Liver (tissue), 9 donors: Measurements from ENCODE around the gene TXN2. TPM values are rescaled to one million over a fixed set of nuclear protein-coding genes. Genes with fewer than 3 reads are reported as not detected.

Experiments used
- DNase-seq: peaks from one replicate; pipeline ENCODE4 v3.0.0-alpha.2; 2017; ENCODE audit warnings: low spot score
- H3K27ac ChIP-seq, 2 donors: one replicate each; pipeline ENCODE4 v1.7.0; 2013; ENCODE audit warnings: inconsistent platforms in 2 of 2, low read length in 2 of 2, control low read depth in 1 of 2, low read depth in 1 of 2, mild to moderate bottlenecking in 1 of 2
- H3K27me3 ChIP-seq, 4 donors: one replicate each; pipeline versions ENCODE4 v1.6.1 to v1.7.0; 2013; ENCODE audit warnings: low read length in 3 of 4, inconsistent platforms in 1 of 4, mild to moderate bottlenecking in 1 of 4, moderate library complexity in 1 of 4; ENCODE audit not compliant: control insufficient read depth in 4 of 4, insufficient read depth in 4 of 4
- H3K36me3 ChIP-seq, 4 donors: one replicate each; pipeline versions ENCODE4 v1.6.1 to v1.7.0; 2013; ENCODE audit warnings: low read length in 3 of 4, mild to moderate bottlenecking in 3 of 4, low read depth in 1 of 4, moderate library complexity in 1 of 4; ENCODE audit not compliant: control insufficient read depth in 4 of 4, insufficient read depth in 3 of 4
- H3K4me1 ChIP-seq, 4 donors: one replicate each; pipeline versions ENCODE4 v1.6.1 to v1.7.0; 2013; ENCODE audit warnings: low read length in 3 of 4, mild to moderate bottlenecking in 3 of 4, moderate library complexity in 1 of 4; ENCODE audit not compliant: control insufficient read depth in 4 of 4, insufficient read depth in 4 of 4
- H3K4me3 ChIP-seq, 3 donors: one replicate each; pipeline versions ENCODE4 v1.6.1 to v1.7.0; 2013; ENCODE audit warnings: low read length in 3 of 3, control low read depth in 1 of 3, low read depth in 1 of 3, mild to moderate bottlenecking in 1 of 3
- H3K9ac ChIP-seq, 2 donors: one replicate each; pipeline ENCODE4 v1.7.0; 2013; ENCODE audit warnings: low read length in 2 of 2, mild to moderate bottlenecking in 2 of 2, moderate library complexity in 2 of 2, control low read depth in 1 of 2, low read depth in 1 of 2
- H3K9me3 ChIP-seq, 4 donors: one replicate each; pipeline versions ENCODE4 v1.6.1 to v1.7.0; 2013; ENCODE audit warnings: low read length in 3 of 4; ENCODE audit not compliant: control insufficient read depth in 4 of 4
- EGR1 ChIP-seq, 2 donors: IDR thresholded peaks; 2 replicates each; pipeline ENCODE4 v1.6.1; 2016 to 2018; ENCODE audit warnings: antibody characterized with exemption in 2 of 2, low read depth in 2 of 2
- FOXA1 ChIP-seq: IDR thresholded peaks from 2 replicates; pipeline ENCODE4 v1.6.1; 2016; ENCODE audit warnings: antibody characterized with exemption
- FOXA2 ChIP-seq: IDR thresholded peaks from 2 replicates; pipeline ENCODE4 v1.6.1; 2016; ENCODE audit warnings: antibody characterized with exemption
- HNF4G ChIP-seq: IDR thresholded peaks from 2 replicates; pipeline ENCODE4 v1.6.1; 2016; ENCODE audit warnings: antibody characterized with exemption
- JUND ChIP-seq, 2 donors: IDR thresholded peaks; 2 replicates each; pipeline ENCODE4 v1.6.1; 2016; ENCODE audit warnings: antibody characterized with exemption in 2 of 2
- RAD21 ChIP-seq, 2 donors: IDR thresholded peaks; 2 replicates each; pipeline ENCODE4 v1.6.1; 2016; ENCODE audit warnings: antibody characterized with exemption in 2 of 2, mild to moderate bottlenecking in 2 of 2
- RXRA ChIP-seq, 2 donors: IDR thresholded peaks; 2 replicates each; pipeline ENCODE4 v1.6.1; 2017 to 2018; ENCODE audit warnings: antibody characterized with exemption in 2 of 2, mild to moderate bottlenecking in 1 of 2
- TAF1 ChIP-seq: conservative IDR thresholded peaks from 2 replicates; pipeline ENCODE4 v1.6.1; 2016; ENCODE audit warnings: antibody characterized with exemption, mild to moderate bottlenecking
- WGBS: extraction: QIAGEN DNeasy Blood & Tissue Kit; methylation state at CpG from one replicate; pipeline ENCODE4 v1.1.7; 2013; 5-methylcytosine and 5-hydroxymethylcytosine counted together
- polyA plus RNA-seq, 2 donors: library from polyadenylated mRNA; stranded (reverse) in 1 of 2; unstranded in 1 of 2; fragments of 200-250 nt in 1 of 2; fragments of >200 nt in 1 of 2; fragmentation: Nextera tagmentation in 1 of 2; extraction: Ambion mirVana in 1 of 2; gene quantifications; one replicate each; pipeline versions ENCODE4 v1.2.1 to v1.2.3, GENCODE V29; 2013 to 2015
- total RNA-seq, 2 donors: library from RNA; depleted of rRNA; stranded (reverse); fragments of >200 nt; gene quantifications; one replicate each; pipeline ENCODE4 v1.2.3, GENCODE V29; 2014
- TF ChIP-seq, protein P1 (sequence below): IDR thresholded peaks from 2 replicates; pipeline ENCODE4 v1.6.1; 2016; ENCODE audit warnings: antibody characterized with exemption
- TF ChIP-seq, protein P2 (sequence below): fragments of 150-350 bp; IDR thresholded peaks from 2 replicates; pipeline ENCODE4 v1.5.1; 2017; ENCODE audit warnings: improper control_type of control experiment, low read depth, low read length; ENCODE audit not compliant: missing input control
- TF ChIP-seq, protein P3 (sequence below): IDR thresholded peaks from 2 replicates; pipeline ENCODE4 v1.6.1; 2016; ENCODE audit warnings: antibody characterized with exemption
- donor health status: healthy.
- donor health status: healthy.
- donor health status: healthy.
- donor health status: healthy.
- donor health status: healthy.

Gene TXN2
- total and polyA plus RNA-seq, 4 donors, result 27.5 to 154 (median 73.4) TPM

DNA sequence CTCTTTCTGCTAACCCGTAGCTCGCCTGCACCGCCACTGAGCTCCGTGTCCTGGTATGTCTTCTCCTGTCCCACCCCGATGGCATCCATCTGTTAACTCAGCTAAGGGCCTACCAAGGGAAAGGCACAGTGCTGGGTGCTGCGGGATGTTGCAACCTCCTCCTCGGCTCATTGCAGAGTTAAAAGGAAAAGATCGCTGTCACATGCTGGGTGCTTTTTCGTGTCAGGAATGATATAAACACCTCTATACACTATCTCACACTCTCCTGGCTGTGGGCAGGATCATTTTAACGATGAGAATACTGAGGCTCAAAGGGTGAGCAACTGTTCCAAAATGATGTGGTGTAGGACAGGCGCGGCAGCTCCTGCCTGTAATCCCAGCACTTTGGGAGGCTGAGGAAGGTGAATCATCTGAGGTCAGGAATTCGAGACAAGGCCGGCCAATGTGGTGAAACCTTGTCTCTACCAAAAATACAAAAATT, 10.1 kb downstream of the TXN2 start:
- Histone ChIP-seq H3K27me3 (no peaks in the 10 kb centered on the region), H3K36me3 (peaks cover 9 to 38% (median 23%) of the 10 kb centered on the region in 4 donors), H3K4me3 (no peak overlapping the region), H3K9me3 (no peaks in the 10 kb centered on the region), H3K4me1 (peaks cover 0 to 4% (median 3%) of the 10 kb centered on the region in 4 donors), H3K9ac (no peak overlapping the region), H3K27ac (no peak overlapping the region)
- DNase-seq, result no peak
- TF ChIP-seq, protein P1, sequence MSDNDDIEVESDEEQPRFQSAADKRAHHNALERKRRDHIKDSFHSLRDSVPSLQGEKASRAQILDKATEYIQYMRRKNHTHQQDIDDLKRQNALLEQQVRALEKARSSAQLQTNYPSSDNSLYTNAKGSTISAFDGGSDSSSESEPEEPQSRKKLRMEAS, result no peak
- TF ChIP-seq, protein P2, sequence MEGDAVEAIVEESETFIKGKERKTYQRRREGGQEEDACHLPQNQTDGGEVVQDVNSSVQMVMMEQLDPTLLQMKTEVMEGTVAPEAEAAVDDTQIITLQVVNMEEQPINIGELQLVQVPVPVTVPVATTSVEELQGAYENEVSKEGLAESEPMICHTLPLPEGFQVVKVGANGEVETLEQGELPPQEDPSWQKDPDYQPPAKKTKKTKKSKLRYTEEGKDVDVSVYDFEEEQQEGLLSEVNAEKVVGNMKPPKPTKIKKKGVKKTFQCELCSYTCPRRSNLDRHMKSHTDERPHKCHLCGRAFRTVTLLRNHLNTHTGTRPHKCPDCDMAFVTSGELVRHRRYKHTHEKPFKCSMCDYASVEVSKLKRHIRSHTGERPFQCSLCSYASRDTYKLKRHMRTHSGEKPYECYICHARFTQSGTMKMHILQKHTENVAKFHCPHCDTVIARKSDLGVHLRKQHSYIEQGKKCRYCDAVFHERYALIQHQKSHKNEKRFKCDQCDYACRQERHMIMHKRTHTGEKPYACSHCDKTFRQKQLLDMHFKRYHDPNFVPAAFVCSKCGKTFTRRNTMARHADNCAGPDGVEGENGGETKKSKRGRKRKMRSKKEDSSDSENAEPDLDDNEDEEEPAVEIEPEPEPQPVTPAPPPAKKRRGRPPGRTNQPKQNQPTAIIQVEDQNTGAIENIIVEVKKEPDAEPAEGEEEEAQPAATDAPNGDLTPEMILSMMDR, result no peak
- TF ChIP-seq EGR1 (IDR thresholded peaks at IDR 0.05; ENCODE audit: low read depth in 2 of 2) (no peak), FOXA2 (no peak)
- 87% methylated on average over 14 of the region's 14 CpGs for WGBS

DNA sequence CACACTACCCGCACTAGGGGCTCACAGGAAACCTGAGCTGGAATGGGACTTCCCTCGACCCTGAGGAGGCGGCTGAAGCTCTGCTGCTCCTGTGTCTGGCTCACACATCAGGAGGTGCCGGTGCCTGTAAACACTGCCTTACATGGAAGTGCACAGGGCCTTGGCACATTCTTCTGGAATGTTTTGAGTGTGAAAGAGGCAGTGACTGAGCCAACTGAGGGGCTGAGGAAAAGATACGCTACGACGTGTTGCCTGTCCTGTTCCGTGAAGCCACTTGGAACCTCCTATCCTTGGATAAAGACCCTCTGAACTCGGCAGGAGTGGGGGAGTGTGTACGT, 10.5 kb downstream of the TXN2 start:
- no peaks in the 10 kb centered on the region for H3K27me3 ChIP-seq
- no peak overlapping the region for H3K9ac ChIP-seq
- no peak overlapping the region for H3K4me3 ChIP-seq
- DNase-seq, result no peak
- H3K36me3 ChIP-seq, result peaks cover 9 to 36% (median 21%) of the 10 kb centered on the region in 4 donors
- 77% methylated on average over 10 of the region's 10 CpGs for WGBS
- TF ChIP-seq FOXA1 (no peak), RAD21 (IDR thresholded peaks at IDR 0.05) (no peak), JUND (IDR thresholded peaks at IDR 0.05) (no peak), HNF4G (no peak), TAF1 (no peak), FOXA2 (no peak), RXRA (IDR thresholded peaks at IDR 0.05) (no peak)
- TF ChIP-seq, protein P1, result no peak
- TF ChIP-seq, protein P2, result no peak
- TF ChIP-seq, protein P3, sequence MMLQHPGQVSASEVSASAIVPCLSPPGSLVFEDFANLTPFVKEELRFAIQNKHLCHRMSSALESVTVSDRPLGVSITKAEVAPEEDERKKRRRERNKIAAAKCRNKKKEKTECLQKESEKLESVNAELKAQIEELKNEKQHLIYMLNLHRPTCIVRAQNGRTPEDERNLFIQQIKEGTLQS, result no peak
- peaks cover 0 to 4% (median 3%) of the 10 kb centered on the region in 4 donors for H3K4me1 ChIP-seq
- H3K27ac ChIP-seq, result no peak overlapping the region
- H3K9me3 ChIP-seq, result no peaks in the 10 kb centered on the region
